GM19324 (cell line): ENCODE results near the gene PCGF2.
"Not testable (repeated sequence)": the region's sequence is repeated elsewhere in the genome, so short reads cannot be mapped to it uniquely, and the experiment has no call there.

Source experiments
- ATAC-seq: cut with Tn5 transposase; IDR thresholded peaks from one replicate; pipeline ENCODE4 v1.9.1; 2021; ENCODE audit warnings: mild to moderate bottlenecking, moderate library complexity; ENCODE audit not compliant: unreplicated experiment, low FRiP score

PCGF2 gene

GRCh38 chr17:38738007-38738662 is 10.0 kb downstream of the PCGF2 start:
- no peak for ATAC-seq

GRCh38 chr17:38735161-38735997 is 12.8 kb downstream of the PCGF2 start:
- ATAC-seq: no peak

- no peak for ATAC-seq
Measured at GRCh38 chr17:38733982-38734973, 13.9 kb downstream of the PCGF2 start.

GRCh38 chr17:38733282-38733981 is 14.7 kb downstream of the PCGF2 start:
- no peak for ATAC-seq

- no peak for ATAC-seq
Measured at GRCh38 chr17:38732376-38733281, 15.5 kb downstream of the PCGF2 start.

- no peak for ATAC-seq
Measured at GRCh38 chr17:38731526-38732294, 16.4 kb downstream of the PCGF2 start.

- no peak for ATAC-seq
Measured at GRCh38 chr17:38730526-38731379, 17.4 kb downstream of the PCGF2 start.

- peak; percentile 85 for ATAC-seq
Measured at GRCh38 chr17:38729886-38730525, 18.1 kb downstream of the PCGF2 start, which contains the start of gene CISD3. Gene CISD3, plus strand, starts transcription at chr17:38730341. Its CDS starts 18 bp downstream, at chr17:38730359.

- ATAC-seq: no peak
Measured at GRCh38 chr17:38729368-38729885, 18.7 kb downstream of the PCGF2 start.

- no peak for ATAC-seq
Measured at GRCh38 chr17:38728290-38728831, 19.8 kb downstream of the PCGF2 start.

GRCh38 chr17:38727736-38728135 is 20.4 kb downstream of the PCGF2 start:
- no peak for ATAC-seq

- ATAC-seq: not testable (repeated sequence)
Measured at GRCh38 chr17:38726145-38726544, 22.0 kb downstream of the PCGF2 start.

GRCh38 chr17:38725066-38725465 is 23.1 kb downstream of the PCGF2 start:
- no peak for ATAC-seq

- no peak for ATAC-seq
Measured at GRCh38 chr17:38724337-38724988, 23.7 kb downstream of the PCGF2 start.

- ATAC-seq: no peak
Measured at GRCh38 chr17:38721802-38722201, 26.3 kb downstream of the PCGF2 start.

- ATAC-seq: no peak
Measured at GRCh38 chr17:38720941-38721340, 27.2 kb downstream of the PCGF2 start.
